Upper lobe of left lung (tissue), 4 donors: Measurements from ENCODE around the gene TTYH3.

Source experiments
- CTCF ChIP-seq, 6 experiments: fragments of 450-650 bp in 4 of 6; fragments of 200-600 bp in 2 of 6; sonication (generic) in 2 of 6; IDR thresholded peaks; one replicate each; pipeline ENCODE4 v1.5.1; 2016 to 2019; ENCODE audit warnings: antibody characterized with exemption in 6 of 6
- EP300 ChIP-seq, 4 donors: sonication (generic); formaldehyde crosslinking; IDR thresholded peaks; one replicate each; pipeline ENCODE4 v1.5.1; 2017; ENCODE audit warnings: antibody characterized with exemption in 4 of 4, control low read depth in 2 of 4
- POLR2A ChIP-seq, 4 donors: fragments of 450-650 bp; IDR thresholded peaks; one replicate each; pipeline ENCODE4 v1.5.1; 2016 to 2017; ENCODE audit warnings: antibody characterized with exemption in 4 of 4, mild to moderate bottlenecking in 2 of 4

DNA sequence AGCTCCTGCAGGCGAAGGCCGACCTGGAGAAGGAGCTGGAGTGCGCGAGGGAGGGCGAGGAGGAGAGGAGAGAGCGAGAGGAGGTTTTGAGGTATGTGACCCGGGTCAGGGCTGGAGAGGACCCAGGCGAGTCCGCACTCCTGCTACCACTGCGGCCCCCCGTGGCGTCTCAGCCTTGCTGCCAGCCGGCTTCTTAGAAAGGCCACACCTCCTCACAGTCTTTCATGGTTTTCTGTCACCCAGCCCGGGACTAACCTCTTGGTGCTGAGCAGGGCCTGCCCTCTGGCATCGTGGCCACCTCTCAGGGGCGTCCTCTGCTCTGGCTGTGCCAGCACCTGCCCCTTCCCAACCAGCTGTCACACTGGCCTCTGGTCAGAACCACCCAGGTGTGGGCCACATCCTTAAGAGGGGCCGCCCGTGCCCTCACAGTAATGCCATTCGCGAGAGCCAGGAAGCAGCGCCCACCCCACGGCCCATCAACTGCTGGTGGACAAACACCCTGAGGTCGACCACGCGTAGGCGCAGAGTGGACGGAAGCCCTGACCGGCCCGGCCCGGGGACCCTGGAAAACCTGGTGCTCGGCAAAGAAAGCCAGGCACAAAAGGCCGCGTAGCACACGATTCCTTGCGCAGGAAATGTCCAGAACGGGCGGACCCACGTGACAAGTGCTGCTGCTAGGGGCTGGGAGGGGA is 38.6 kb upstream of the TTYH3 start:
- TF ChIP-seq POLR2A (IDR thresholded peaks at IDR 0.05) = no peak
- no peak for TF ChIP-seq CTCF (IDR thresholded peaks at IDR 0.05)
- no peak for TF ChIP-seq EP300 (IDR thresholded peaks at IDR 0.05)
